Stomach (tissue), 4 donors: ENCODE results near the gene CCSER1.

Experiments
- POLR2A ChIP-seq, 4 donors: fragments of 450-650 bp; IDR thresholded peaks; one replicate each; pipeline ENCODE4 v1.6.1; 2016; ENCODE audit warnings: antibody characterized with exemption in 4 of 4, control low read depth in 2 of 4, mild to moderate bottlenecking in 1 of 4, moderate library complexity in 1 of 4
- POLR2AphosphoS5 ChIP-seq, 3 donors: sonication (generic); formaldehyde crosslinking; IDR thresholded peaks; one replicate each; pipeline ENCODE4 v1.6.1; 2016; ENCODE audit warnings: antibody characterized with exemption in 3 of 3
- TF ChIP-seq, protein P1 (sequence below), 7 experiments: fragments of 450-650 bp in 4 of 7; fragments of 200-600 bp in 3 of 7; sonication (generic) in 3 of 7; IDR thresholded peaks; one replicate each; pipeline ENCODE4 v1.5.1; 2016 to 2019; ENCODE audit warnings: antibody characterized with exemption in 7 of 7, control low read depth in 2 of 7, mild to moderate bottlenecking in 1 of 7

GRCh38 chr4:90093526-90093925 lies 33.7 kb upstream of the CCSER1 start:
- TF ChIP-seq, protein P1, sequence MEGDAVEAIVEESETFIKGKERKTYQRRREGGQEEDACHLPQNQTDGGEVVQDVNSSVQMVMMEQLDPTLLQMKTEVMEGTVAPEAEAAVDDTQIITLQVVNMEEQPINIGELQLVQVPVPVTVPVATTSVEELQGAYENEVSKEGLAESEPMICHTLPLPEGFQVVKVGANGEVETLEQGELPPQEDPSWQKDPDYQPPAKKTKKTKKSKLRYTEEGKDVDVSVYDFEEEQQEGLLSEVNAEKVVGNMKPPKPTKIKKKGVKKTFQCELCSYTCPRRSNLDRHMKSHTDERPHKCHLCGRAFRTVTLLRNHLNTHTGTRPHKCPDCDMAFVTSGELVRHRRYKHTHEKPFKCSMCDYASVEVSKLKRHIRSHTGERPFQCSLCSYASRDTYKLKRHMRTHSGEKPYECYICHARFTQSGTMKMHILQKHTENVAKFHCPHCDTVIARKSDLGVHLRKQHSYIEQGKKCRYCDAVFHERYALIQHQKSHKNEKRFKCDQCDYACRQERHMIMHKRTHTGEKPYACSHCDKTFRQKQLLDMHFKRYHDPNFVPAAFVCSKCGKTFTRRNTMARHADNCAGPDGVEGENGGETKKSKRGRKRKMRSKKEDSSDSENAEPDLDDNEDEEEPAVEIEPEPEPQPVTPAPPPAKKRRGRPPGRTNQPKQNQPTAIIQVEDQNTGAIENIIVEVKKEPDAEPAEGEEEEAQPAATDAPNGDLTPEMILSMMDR (IDR thresholded peaks at IDR 0.05): no peak
- TF ChIP-seq POLR2AphosphoS5 (IDR thresholded peaks at IDR 0.05) (no peak), POLR2A (IDR thresholded peaks at IDR 0.05) (no peak)
